DMS79 (cell line): ENCODE data around the gene MGAM2.

Experiments
- DNase-seq: peaks from one replicate; lab custom pipeline; 2025; lab: John Stamatoyannopoulos, UW

MGAM2 gene

DNA sequence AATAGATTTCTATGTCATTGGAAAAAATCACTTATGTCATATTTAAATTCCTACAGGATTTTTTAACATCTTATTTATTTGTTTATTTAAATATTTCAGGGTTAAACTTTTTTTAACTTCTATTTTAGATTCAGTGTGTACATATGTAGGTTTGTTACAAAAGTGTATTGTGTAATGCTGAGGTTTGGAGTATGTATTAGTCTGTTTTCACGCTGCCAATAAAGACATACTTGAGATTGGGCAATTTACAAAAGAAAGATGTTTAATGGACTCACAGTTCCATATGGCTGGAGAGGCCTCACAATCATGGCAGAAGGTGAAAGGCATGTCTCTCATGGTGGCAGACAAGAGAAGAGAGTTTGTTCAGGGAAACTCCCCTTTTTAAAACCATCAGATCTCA, 65.4 kb downstream of the MGAM2 start:
- no peak for DNase-seq

DNA sequence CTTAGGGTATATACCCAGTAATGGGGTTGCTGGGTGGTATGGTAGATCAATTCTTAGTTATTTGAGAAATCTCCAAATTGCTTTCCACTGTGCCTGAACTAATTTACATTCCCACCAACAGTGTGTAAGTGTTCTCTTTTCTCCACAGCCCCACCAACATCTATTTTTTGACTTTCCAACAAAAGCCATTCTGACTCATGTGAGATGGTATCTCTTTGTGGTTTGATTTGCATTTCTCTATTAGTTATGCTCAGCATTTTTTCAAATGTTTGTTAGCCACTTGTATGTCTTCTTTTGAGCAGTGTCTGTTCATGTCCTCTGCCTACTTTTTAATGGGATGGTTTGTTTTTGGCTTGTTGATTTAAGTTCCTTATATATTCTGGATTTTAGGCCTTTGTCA, 66.4 kb downstream of the MGAM2 start:
- no peak for DNase-seq

DNA sequence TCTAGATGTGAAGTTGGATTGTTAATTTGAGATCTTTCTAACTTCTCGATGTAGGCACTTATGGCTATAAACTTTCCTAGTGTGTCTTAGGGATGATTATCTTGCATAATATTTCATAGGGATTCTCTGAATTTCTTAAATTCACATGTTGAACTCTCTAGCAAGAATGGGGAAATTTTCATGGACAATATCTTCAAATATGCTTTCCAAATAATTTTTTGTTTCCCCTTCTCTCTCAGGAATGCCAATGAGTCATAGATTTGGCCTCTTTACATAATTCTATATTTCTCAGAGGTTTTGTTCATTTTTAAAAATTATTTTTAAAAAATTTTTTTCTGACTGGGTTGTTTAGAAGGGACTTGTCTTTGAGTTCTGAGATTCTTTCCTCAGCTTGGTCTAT, 68.9 kb downstream of the MGAM2 start:
- no peak for DNase-seq

DNA sequence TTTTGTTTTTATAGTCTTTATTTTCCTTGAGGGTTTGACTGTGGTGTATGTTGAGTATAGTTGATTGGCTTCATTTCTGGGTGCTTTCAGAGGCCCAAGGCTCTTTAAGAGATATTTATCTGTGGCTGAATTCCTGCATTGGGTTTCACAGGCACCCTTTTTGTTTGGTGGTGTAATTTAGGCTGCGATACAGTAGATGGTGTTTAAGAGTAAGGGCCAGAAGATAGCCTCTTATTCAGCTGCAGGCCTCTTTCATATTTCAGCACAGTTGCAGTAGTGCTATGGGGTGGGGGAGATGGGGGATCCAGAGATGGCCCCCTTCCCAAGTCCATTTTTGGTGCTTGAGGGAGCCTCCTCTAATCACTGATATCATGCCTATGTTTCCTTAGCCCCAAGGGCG, 69.7 kb downstream of the MGAM2 start:
- no peak for DNase-seq

DNA sequence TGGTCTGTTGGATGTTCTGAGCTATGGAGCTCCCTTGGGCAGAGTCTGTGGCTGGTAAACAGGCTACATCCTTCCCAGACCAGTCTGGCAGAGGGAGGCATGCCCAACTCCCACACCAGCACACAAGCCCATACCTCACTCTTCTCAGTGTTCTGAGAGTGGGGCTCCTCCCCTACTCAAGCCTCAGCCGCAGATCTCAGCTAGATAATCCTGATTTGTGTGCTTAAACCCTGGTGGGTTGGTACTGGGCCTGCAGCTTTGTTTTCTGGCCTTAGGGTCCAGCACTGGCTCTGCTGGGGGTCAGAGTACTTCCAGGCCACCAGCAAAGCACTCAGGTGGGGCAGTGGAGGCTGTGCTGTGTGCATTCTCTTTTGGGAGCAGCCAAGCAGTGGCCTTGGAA, 70.4 kb downstream of the MGAM2 start:
- DNase-seq: no peak

DNA sequence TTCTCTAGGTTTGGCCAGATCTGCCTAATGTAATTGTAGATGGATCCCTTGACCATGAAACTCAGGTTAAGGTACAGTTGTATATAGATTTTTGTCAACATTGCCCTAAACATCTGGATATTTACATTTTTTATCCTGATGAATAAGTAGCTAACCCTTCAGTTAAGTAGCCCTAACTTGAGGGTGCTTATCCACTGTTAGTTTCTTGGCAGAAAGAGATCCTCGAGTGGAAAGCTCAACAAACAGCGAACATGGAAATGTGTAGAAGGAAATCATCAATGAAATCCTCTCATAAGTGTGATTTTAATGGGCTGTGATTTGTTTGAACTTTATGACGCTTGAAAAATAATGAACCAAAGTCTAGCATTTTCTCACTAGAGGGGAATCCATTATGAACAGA, 73.6 kb downstream of the MGAM2 start:
- no peak for DNase-seq

DNA sequence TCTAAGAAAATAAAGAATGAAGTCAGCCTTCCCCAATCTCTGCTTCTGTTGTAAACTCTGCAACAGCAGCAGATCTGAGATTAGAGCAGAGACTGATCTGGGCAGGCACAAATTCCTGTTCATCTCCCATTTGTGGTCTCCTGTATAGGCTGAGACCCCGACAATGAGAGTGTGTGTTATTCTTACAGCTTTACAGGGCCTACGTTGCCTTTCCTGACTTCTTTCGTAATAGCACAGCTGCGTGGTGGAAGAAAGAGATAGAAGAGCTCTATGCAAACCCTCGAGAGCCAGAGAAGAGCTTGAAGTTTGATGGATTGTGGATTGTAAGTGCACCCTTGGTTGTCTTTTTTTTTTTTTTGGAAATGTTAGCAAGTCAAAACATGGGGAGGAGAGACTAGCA, 74.3 kb downstream of the MGAM2 start:
- no peak for DNase-seq

DNA sequence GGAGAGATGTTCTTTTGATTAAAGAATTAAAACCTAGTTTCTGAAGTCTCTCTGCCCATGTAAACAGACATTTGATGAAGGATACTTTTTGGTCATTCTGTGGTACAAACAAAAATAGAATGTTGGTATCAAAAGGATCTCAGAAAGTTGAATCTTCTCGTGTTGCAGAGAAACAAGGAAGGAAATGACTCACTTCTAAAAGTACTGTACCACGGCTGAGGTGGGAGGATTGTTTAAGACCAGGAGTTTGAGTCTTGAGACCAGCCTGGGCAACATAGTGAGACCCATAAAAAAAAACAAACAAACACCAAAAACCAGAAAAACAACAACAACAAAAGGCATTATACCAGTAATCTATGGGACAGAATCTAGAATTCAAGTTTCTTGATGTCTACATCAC, 76.6 kb downstream of the MGAM2 start:
- DNase-seq: no peak

DNA sequence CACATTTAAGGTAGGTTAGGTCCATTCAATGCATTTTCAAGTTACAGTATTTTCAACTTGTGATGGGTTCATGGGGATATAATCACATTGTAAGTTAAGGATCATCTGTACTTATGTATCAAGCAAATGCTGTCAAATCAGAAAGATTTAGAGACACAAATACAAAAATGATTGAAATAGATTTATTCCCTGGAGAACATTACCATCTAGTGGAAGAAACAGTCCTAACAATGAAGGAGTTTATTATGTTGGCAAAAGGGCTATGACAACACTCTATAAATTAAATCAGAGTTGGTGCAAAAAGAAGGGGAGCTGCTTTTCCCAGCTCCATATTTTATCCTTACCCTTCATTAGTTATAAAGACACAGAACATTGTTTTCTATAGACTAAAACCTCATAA, 77.3 kb downstream of the MGAM2 start:
- DNase-seq: no peak

DNA sequence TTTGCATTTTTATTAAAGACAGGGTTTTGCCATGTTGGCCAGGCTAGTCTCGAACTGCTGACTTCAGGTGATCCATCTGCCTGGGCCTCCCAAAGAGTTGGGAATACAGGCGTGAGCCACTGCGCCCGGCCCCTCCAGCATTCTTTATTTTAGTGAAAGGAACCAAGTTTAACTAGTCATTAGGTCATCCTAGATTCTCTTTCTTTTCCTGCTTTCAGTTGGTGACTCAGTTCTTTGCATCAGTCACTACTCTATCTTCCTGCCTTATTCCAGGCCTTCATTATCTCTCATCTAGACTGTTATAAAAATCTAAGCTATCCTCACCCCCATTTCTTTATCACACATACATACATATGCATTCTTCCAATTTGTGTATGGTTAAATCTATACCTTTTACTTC, 82.7 kb downstream of the MGAM2 start:
- no peak for DNase-seq

DNA sequence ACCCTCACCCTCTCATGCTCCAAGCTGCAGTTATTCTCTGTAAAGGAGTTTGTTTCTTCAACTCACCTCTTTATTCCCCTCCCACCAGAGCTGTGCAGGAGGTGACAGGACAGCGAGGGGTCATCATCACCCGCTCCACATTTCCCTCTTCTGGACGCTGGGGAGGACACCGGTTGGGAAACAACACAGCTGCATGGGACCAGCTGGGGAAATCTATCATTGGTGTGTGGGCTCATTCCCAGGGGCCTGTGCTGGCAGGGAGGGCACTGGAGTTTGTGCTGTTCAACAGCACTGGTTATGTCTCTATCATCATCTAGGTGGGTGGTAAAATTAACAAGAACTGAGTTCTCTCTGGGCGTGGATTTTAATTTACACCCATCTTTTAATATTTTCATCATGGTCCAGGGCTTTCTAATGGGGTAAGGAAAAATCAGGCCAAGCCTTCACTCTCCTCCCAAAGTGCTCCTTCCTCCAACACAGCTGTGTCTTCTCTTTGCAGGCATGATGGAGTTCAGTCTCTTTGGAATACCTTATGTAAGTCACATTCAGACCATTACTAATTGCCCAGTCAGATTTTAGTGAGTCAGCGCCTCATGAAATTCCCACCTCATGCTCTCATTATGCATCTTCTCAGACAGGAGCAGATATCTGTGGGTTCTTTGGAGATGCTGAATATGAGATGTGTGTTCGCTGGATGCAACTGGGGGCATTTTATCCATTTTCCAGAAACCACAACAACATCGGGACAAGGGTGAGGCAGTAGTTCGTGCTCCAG, 84.7 kb downstream of the MGAM2 start:
- no peak for DNase-seq

DNA sequence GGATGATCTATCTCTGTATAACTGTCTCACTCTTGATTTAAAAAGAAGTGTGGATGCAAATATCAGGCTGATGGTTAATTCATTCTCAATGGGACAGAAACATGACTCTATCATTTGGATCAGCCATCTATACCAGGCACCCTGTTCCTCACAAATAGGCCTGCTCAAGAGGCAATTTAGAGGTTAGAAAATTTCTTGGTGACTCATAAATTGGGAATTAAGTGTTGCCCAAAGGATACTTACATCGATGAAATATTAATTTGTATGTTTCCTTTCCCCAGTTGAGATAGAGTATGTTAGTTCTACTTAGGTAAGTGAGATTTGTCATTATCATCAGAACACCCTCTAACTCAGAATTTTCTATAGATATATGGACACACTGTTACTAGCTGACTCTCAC, 88.7 kb downstream of the MGAM2 start:
- DNase-seq: no peak

DNA sequence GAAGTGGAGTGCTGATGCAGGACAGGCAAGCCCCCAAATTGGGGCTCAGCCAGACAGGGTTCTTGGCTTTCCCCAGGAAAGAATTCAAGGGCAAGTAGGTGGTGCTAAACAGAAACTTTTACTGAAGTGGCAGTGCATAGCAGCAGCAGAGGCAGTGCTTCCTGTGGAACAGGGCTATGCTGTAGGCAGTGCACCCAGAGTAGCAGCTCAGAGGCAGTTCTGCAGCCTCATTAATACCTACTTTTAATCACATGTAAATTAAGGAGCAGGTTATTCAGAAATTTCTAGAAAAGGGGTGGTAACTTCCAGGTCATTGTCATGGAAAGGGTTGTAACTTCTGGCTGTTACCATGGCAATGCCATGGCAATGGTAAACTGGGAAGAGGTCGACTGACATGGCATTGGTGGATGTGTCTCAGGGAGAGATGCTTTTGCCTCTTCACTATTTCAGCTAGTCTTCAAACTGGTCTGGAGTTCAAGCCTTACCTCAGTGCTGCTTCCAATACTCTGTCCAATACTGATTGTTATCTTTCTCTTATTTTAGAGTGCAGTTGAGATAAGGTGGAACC, 117.1 kb downstream of the MGAM2 start:
- no peak for DNase-seq

DNA sequence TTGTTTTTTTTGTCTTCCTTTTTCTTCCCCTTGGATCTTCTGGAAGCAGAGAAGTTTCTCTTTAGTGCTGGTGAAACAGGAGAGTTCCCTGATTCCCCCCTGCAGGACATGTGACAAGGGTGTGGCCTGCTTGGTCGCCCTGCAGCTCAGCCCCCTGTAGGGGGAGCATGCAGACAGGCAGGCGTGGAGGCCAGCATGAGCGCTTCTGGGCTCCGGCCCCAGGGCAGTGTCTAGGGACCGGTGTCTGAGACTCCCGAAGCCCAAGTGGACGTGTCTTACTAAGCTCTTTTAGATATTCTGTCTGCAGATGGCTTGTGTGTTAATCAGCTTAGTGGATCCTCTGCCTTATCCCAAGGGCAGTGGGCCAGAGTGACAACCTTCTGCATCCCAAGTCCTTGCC, 120.2 kb downstream of the MGAM2 start:
- DNase-seq: no peak

DNA sequence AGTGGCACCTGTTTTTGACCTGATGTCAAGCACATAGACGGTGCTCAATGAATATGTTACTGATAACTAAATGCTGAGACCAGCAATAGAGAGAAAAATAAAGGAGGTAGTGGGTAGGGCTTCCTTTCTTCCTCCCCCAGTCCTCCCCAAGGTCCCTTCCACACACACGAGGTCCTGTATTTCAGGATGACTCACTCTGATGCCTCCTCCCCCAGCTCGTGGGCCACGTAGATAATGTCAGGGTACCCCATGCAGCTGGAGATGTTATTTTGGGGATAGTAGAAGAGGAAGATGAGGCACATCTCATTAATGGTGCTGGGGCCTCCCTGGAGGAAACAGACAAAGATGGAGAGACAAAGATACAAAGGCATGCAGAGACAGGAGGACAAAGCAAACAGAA, 129.0 kb downstream of the MGAM2 start:
- DNase-seq: no peak

DNA sequence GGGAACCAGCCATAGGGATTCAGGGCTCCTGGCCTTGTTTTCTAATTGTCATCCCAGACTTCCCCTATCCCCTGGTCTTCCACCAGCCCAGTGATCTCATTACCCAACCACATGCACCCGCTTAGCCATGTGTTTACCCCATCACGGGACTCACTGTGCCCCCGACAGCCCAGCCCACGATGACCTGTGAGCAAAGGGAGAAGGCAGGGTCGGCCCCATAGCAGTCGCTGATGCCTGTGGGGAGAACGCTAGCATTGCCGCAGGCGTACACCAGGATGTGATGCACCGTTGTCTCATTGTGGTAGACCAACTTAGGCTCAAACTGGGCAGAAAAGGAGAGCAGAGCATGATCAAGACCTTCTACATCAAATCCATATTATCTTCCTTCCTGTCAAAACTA, 132.3 kb downstream of the MGAM2 start:
- DNase-seq: no peak

DNA sequence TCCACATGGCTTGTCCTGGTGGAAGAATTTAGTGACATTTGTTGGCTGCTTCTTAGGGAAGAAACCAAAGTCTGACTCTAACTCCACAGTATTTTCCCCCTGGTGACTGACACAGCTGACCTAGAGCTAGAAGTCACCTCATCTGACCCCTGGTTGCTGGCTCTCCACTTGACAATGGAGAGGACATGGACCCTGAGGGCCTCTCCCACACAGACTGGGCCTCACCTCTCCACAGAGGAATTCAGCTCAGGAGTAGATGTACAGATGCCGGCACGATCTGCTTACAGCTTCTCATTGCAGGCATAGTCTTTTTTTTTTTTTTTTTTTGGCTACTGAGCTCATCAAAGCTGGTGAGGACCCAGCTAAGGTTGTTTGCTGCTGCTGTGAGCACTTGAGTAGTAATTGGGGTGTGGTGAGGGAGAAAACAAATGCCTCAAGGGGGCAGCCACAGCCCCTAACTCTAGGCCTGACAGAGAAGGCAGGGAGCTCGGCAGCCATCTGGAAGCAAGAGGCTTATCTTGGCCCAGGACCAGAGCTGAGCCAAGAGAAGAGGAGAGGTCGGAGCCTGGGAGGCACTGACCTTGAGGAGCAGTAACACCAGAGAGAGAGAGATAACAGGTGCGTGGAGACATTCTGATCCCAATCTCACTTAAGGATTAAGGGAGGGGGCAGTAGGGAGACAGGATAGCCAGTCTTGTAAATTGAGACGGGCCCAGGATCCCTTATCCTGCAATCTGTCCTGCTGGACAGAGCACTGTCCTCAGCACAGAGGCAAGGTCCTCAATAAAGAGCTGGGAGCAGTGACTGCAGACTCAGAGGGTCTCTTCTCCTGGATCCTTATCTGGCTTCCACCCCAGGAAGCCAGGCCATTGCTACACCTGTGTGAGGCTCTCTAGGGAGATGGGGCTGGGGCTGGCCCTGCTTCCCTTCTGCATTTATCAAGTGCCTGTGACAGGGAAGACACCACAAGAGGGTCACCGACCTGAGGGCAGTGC, 136.9 kb downstream of the MGAM2 start:
- peak; percentile 44 for DNase-seq

DNA sequence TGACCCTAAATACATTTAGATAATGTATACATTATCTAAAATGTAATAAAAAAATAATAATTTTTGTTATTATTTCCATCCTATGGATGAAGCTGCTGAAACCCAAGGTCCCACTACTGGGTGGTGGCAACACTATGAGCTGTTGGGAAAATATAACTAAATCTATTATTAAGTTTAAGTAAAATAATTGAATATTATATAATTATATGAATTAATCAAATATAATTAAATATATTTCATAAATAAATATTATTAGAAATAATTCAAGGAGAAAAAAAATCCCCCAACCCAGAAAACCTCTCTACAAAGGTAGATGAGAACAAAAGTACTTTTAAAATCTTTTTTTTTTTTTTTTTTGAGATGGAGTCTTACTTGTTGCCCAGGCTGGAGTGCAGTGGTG, 138.4 kb downstream of the MGAM2 start:
- DNase-seq: no peak

DNA sequence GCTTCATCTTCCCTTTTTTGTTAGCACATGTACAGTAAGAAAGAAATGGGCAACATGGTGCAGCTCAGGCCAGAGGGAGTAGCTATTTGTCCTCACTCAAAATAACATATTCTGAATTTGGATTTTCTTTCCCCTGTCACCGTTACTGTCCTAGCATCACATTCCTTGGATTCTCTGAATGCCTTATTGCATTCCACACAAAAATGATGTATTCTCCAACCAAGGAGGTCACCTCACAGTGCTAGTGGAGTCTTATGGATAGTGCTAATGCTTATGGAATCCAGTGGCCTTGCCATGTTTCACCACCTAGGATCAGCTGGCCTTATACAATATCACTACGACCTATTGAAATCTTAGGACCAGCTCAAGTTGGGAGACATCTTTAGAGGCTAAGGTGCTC, 139.2 kb downstream of the MGAM2 start:
- DNase-seq: no peak

DNA sequence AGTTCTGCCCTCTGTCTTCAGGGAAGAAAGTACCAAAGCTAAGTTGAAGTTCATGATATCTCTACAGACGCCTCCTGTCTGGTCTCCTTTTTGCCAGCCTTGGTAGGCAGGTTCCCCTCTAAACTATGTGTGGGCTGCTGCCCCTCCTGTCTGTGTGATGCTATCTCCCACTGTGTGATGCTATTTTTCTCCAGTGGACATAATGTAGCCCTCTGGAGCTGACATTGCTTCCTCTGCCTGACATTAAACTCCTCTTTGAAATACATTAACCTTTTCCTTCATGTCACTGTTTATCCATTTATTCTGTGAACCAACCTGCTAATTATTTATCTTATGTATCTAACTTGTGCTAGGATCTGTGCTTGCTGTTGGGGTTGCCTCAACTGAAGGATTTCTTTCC, 146.4 kb downstream of the MGAM2 start, which contains the start of gene PRSS58:
PRSS58 (minus strand) TSS at position 101 of the 400 bp plus-strand sequence. CDS start 351 bp downstream, outside the sequence.
- DNase-seq: no peak

DNA sequence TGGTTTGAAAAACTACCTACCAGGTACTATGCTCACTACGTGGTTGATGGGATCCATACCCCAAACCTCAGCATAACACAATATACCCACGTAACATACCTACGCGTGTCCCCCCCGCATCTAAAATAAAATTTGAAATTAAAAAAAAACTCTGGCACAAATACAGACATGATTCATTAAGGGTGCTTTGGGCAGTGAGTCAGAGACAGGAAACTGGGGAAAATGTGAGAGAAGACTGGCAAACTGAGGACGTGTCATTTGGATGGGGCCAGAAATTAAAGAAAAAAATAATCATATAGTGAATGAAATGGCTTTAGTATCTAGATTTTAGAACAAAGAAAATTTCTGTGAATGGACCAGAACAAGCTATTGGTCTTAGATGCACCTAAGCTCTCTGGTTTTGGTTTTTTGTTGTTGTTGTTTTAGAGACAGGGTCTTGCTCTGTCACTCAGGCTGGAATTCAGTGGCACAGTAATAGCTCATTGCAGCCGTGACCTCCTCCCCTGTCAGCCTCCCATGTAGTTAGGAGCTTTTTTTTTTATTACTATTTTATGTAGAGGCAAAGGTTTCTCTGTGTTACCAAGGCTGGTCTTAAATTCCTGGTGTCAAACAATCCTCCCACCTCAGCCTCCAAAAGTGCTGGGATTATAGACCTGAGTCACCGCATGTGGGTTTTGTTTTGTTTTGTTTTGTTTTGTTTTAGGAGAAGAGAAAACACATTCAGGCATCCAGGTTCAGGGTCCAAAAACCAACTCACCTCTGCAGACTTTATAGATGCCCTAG, 152.3 kb downstream of the MGAM2 start:
- no peak for DNase-seq
